Kidney epithelial cell (primary cell): ENCODE results near the gene EIF3L. TPM values are rescaled to one million over a fixed set of nuclear protein-coding genes. Genes with fewer than 3 reads are reported as not detected.

Source experiments
- DNase-seq: peaks from one replicate; pipeline ENCODE4 v3.0.0-alpha.2; 2010; ENCODE audit warnings: low read depth
- H3K27me3 ChIP-seq: 2 replicates; pipeline ENCODE4 v1.6.0; 2011; ENCODE audit warnings: low read length; ENCODE audit not compliant: control insufficient read depth, insufficient read depth
- H3K36me3 ChIP-seq: 2 replicates; pipeline ENCODE4 v1.5.1; 2011; ENCODE audit warnings: low read length; ENCODE audit not compliant: control insufficient read depth, insufficient read depth
- H3K4me3 ChIP-seq: 2 replicates; pipeline ENCODE4 v1.5.1; 2011; ENCODE audit warnings: low read depth, mild to moderate bottlenecking, control low read depth, low read length
- CTCF ChIP-seq: IDR thresholded peaks from 2 replicates; pipeline ENCODE4 v1.5.1; 2011; ENCODE audit warnings: mild to moderate bottlenecking, moderate library complexity, low read length, control low read depth, inconsistent platforms; ENCODE audit not compliant: insufficient read depth, poor library complexity, severe bottlenecking
- total RNA-seq: library from RNA; depleted of rRNA; stranded (reverse); fragments of >200 nt; gene quantifications from 2 replicates; pipeline ENCODE4 v1.2.3, GENCODE V29; 2015

EIF3L gene
- total RNA-seq, 1 donor from 2014 or later = 439 TPM

- Histone ChIP-seq H3K36me3 (peaks cover 6% of the 10 kb centered on the region), H3K4me3 (no peak overlapping the region), H3K27me3 (no peaks in the 10 kb centered on the region)
- TF ChIP-seq CTCF = no peak
- no peak for DNase-seq
Observed at GRCh38 chr22:37924386-37925065, 75.3 kb downstream of the EIF3L start.

- TF ChIP-seq CTCF = no peak
- no peak for DNase-seq
- H3K36me3 ChIP-seq = peaks cover 6% of the 10 kb centered on the region
- H3K4me3 ChIP-seq = no peak overlapping the region
- H3K27me3 ChIP-seq = no peaks in the 10 kb centered on the region
Observed at GRCh38 chr22:37925330-37925729, 76.1 kb downstream of the EIF3L start.

GRCh38 chr22:37925767-37926166, 76.5 kb downstream of the EIF3L start:
- H3K27me3 ChIP-seq = no peaks in the 10 kb centered on the region
- H3K36me3 ChIP-seq = peaks cover 8% of the 10 kb centered on the region
- no peak for TF ChIP-seq CTCF
- H3K4me3 ChIP-seq = no peak overlapping the region
- DNase-seq = no peak

GRCh38 chr22:37926358-37926757, 77.1 kb downstream of the EIF3L start:
- no peak for TF ChIP-seq CTCF
- Histone ChIP-seq H3K36me3 (peaks cover 8% of the 10 kb centered on the region), H3K4me3 (no peak overlapping the region)

GRCh38 chr22:37926771-37927636, 77.8 kb downstream of the EIF3L start:
- no peak overlapping the region for H3K4me3 ChIP-seq
- DNase-seq = no peak
- TF ChIP-seq CTCF = no peak
- peaks cover 8% of the 10 kb centered on the region for H3K36me3 ChIP-seq
- no peaks in the 10 kb centered on the region for H3K27me3 ChIP-seq

More at GRCh38 chr22:37926358-37926757, 77.1 kb downstream of the EIF3L start:
- H3K27me3 ChIP-seq = no peaks in the 10 kb centered on the region
- no peak for DNase-seq
